Chondrocyte (in vitro differentiated cells): ENCODE results near the gene DMD. TPM values are rescaled to one million over a fixed set of nuclear protein-coding genes. Genes with fewer than 3 reads are reported as not detected.

Source experiments
- DNase-seq: peaks from one replicate; pipeline ENCODE4 v3.0.0; 2021; ENCODE audit warnings: mixed read lengths, low spot score
- H3K27ac Mint-ChIP-seq: one replicate; pipeline ENCODE4 v1.8.0; 2021; ENCODE audit warnings: mild to moderate bottlenecking, moderate library complexity, mixed read lengths; ENCODE audit not compliant: unreplicated experiment
- H3K27me3 Mint-ChIP-seq: 2 replicates; pipeline ENCODE4 v1.8.0; 2021; ENCODE audit warnings: low read depth, mixed read lengths
- H3K36me3 Mint-ChIP-seq: 2 replicates; pipeline ENCODE4 v1.8.0; 2021; ENCODE audit warnings: low read depth, mixed read lengths
- H3K4me1 Mint-ChIP-seq: 2 replicates; pipeline ENCODE4 v1.8.0; 2021; ENCODE audit warnings: low read depth, mild to moderate bottlenecking, mixed read lengths
- H3K4me3 Mint-ChIP-seq: one replicate; pipeline ENCODE4 v1.8.0; 2021; ENCODE audit warnings: mild to moderate bottlenecking, moderate library complexity, mixed read lengths; ENCODE audit not compliant: unreplicated experiment
- H3K9me3 Mint-ChIP-seq: 2 replicates; pipeline ENCODE4 v1.8.0; 2021; ENCODE audit warnings: low read depth, mixed read lengths
- total RNA-seq: library from RNA; stranded (reverse); gene quantifications from 3 replicates; pipeline ENCODE4 v1.2.1, GENCODE V29; 2021
- TF ChIP-seq, protein P1 (sequence below): fragments of 200-600 bp; sonication (generic); IDR thresholded peaks from 2 replicates; pipeline ENCODE4 v1.5.0; 2021; ENCODE audit warnings: antibody characterized with exemption, mild to moderate bottlenecking, moderate library complexity

The DMD gene
- total RNA-seq, 1 donor from 2014 or later, result 201 TPM

DNA sequence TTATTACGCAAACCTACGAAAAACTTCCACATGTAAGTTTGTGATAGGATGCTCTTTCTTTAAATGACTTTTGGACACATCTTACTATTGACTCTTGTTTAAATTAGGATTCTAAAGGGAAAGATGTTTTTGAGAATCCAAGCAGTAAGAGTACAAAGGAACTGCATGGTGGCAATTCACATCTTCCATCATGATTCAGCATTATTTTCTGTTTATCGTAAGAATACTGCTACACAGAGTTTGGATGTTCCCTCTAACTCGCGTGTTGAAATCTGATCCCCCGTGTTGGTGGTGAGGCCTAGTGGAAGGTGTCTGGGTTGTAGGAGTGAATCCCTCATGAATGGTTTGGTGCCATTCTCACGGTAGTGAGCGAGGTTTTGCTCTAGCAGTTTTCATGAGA is 1767.7 kb downstream of the DMD start:
- Mint-ChIP-seq H3K27me3 (no peaks in the 10 kb centered on the region), H3K27ac (no peak overlapping the region), H3K4me3 (no peak overlapping the region), H3K9me3 (peaks cover 4% of the 10 kb centered on the region), H3K36me3 (peaks cover 3% of the 10 kb centered on the region), H3K4me1 (peaks cover 31% of the 10 kb centered on the region)
- DNase-seq, result no peak
- TF ChIP-seq, protein P1, sequence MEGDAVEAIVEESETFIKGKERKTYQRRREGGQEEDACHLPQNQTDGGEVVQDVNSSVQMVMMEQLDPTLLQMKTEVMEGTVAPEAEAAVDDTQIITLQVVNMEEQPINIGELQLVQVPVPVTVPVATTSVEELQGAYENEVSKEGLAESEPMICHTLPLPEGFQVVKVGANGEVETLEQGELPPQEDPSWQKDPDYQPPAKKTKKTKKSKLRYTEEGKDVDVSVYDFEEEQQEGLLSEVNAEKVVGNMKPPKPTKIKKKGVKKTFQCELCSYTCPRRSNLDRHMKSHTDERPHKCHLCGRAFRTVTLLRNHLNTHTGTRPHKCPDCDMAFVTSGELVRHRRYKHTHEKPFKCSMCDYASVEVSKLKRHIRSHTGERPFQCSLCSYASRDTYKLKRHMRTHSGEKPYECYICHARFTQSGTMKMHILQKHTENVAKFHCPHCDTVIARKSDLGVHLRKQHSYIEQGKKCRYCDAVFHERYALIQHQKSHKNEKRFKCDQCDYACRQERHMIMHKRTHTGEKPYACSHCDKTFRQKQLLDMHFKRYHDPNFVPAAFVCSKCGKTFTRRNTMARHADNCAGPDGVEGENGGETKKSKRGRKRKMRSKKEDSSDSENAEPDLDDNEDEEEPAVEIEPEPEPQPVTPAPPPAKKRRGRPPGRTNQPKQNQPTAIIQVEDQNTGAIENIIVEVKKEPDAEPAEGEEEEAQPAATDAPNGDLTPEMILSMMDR, result no peak

GRCh38 chrX:31440546-31440945 is 1770.8 kb downstream of the DMD start:
- Mint-ChIP-seq H3K4me1 (peaks cover 34% of the 10 kb centered on the region), H3K9me3 (peaks cover 6% of the 10 kb centered on the region)
- DNase-seq, result no peak

DNA sequence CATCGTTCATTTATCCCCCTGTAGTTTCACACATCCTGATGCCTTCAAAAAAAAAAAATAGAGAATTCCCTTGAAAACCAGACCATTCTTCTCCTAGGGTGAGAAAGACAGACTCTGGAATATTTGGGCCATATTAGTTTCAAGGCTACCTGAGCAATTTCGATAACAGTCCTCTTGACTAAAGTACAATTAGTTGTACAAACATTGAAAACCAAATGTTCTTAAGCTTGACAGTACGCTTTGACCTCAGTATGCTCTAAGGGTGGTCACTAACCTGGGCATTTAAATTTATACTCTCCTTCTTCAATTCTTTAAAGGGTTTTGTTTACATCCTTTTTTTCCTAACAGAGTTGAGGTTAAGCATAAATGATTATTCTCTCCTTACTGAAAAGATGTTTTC is 1774.9 kb downstream of the DMD start:
- peaks cover 28% of the 10 kb centered on the region for H3K4me1 Mint-ChIP-seq
- DNase-seq, result no peak
- no peaks in the 10 kb centered on the region for H3K27me3 Mint-ChIP-seq
- H3K9me3 Mint-ChIP-seq, result peaks cover 2% of the 10 kb centered on the region
- no peak overlapping the region for H3K4me3 Mint-ChIP-seq
- TF ChIP-seq, protein P1, result no peak
- no peaks in the 10 kb centered on the region for H3K36me3 Mint-ChIP-seq
- peak overlapping the region; percentile 8 for H3K27ac Mint-ChIP-seq

More at GRCh38 chrX:31440546-31440945, 1770.8 kb downstream of the DMD start:
- Mint-ChIP-seq H3K27me3 (no peaks in the 10 kb centered on the region), H3K27ac (peak overlapping the region; percentile 51), H3K4me3 (no peak overlapping the region), H3K36me3 (peaks cover 3% of the 10 kb centered on the region)
- TF ChIP-seq, protein P1, result no peak

DNA sequence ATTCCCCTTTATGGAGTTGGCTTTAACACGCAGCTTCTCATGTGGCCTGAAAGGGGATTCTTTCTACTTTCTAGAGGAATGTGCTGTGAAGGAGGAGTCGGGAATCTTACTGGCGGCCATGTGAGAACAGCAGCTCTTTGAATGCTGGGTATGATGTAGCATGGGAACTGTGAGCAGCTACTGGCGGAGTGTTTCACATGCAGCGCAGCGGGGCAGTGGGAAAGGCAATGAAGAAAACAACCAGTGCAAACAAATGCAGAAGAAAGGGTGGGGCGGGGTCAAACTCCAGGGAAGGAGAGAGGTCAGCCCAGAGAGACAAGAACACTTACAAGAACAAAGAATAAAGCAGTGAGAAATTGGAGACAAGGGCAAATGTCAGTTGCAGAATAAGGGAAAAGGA is 1775.8 kb downstream of the DMD start:
- Mint-ChIP-seq H3K9me3 (peaks cover 2% of the 10 kb centered on the region), H3K27me3 (no peaks in the 10 kb centered on the region), H3K36me3 (no peaks in the 10 kb centered on the region), H3K27ac (peak overlapping the region; percentile 76), H3K4me1 (peaks cover 27% of the 10 kb centered on the region), H3K4me3 (peak overlapping the region; percentile 10)
- no peak for DNase-seq
- TF ChIP-seq, protein P1, result no peak

DNA sequence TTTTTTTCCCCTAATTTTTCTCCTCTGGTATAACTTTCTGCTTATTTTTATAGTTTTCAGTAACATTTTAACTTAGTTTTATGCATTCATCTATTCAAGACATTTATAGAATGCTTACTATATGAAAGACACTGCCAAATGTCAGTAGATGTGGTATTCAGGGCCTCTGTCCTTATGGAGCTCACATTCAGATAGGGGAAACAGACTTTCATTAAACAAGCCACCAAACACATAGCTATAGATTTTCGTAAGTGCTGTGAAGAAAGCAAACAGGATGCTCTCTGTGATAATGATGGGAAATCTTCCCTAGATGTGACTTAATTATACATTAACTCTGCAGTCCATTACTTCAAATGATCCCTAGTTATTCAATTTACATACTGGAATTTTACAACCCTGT is 1777.5 kb downstream of the DMD start:
- peaks cover 22% of the 10 kb centered on the region for H3K4me1 Mint-ChIP-seq
- H3K27ac Mint-ChIP-seq, result no peak overlapping the region
- no peaks in the 10 kb centered on the region for H3K27me3 Mint-ChIP-seq
- TF ChIP-seq, protein P1, result no peak
- no peak overlapping the region for H3K4me3 Mint-ChIP-seq
- H3K36me3 Mint-ChIP-seq, result no peaks in the 10 kb centered on the region
- peaks cover 9% of the 10 kb centered on the region for H3K9me3 Mint-ChIP-seq
- DNase-seq, result no peak
